ENCODE measurements around the gene N4BP3.

The N4BP3 gene

DNA sequence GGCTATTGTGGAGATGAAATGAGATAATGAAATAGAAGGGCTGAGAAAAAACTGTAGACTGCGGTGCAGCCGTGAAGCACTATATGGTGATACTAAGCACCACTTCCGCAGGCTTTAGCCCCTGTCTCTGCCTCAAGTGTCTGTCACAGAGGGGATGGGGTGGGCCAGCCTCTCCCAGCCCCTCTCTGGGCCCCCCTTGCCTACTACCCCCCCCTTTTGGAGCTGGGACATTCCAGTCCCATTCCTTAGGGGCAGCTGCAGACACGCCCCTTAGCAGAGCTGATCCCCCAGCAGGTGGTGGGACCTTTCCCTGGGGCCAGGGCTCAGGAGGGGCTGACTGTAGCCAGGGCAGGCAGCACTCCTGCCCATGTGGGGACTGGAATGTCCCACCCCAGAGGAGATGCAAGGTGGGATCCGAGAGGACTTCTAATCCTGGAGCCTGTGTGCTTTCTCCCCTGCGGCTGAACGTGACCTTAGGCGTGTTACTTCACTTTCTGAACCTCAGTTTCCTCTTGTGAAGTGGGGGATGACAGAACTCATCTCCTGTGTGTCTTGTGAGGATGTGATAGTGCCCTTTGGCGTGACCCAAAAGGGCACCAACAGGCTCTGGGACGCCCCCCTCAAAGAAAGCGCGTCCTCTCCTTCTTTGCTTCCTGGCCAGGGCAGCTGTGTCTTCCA, 1.9 kb downstream of the N4BP3 start:
- Histone ChIP-seq H3K36me3 (ENCODE audit: control insufficient read depth, insufficient read depth, low read length) (no peaks in the 10 kb centered on the region; the same call in 1 of the 2 replicates), H3K4me3 (replicated peaks; ENCODE audit: low read depth, low read length) (peak overlapping the region; percentile 78)
- no peak for DNase-seq (ENCODE audit: extremely low read depth, insufficient read length)

GRCh38 chr5:178115814-178116142, 2.4 kb downstream of the N4BP3 start:
- Histone ChIP-seq H3K4me3 (replicated peaks; ENCODE audit: low read depth, low read length) (peak overlapping the region; percentile 78), H3K36me3 (ENCODE audit: control insufficient read depth, insufficient read depth, low read length) (no peaks in the 10 kb centered on the region; the same call in 1 of the 2 replicates), H3K27me3 (replicated peaks; ENCODE audit: control insufficient read depth, insufficient read depth, low read length) (no peaks in the 10 kb centered on the region)
- no peak for DNase-seq (ENCODE audit: extremely low read depth, insufficient read length)
- TF ChIP-seq, protein P1, sequence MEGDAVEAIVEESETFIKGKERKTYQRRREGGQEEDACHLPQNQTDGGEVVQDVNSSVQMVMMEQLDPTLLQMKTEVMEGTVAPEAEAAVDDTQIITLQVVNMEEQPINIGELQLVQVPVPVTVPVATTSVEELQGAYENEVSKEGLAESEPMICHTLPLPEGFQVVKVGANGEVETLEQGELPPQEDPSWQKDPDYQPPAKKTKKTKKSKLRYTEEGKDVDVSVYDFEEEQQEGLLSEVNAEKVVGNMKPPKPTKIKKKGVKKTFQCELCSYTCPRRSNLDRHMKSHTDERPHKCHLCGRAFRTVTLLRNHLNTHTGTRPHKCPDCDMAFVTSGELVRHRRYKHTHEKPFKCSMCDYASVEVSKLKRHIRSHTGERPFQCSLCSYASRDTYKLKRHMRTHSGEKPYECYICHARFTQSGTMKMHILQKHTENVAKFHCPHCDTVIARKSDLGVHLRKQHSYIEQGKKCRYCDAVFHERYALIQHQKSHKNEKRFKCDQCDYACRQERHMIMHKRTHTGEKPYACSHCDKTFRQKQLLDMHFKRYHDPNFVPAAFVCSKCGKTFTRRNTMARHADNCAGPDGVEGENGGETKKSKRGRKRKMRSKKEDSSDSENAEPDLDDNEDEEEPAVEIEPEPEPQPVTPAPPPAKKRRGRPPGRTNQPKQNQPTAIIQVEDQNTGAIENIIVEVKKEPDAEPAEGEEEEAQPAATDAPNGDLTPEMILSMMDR (IDR thresholded peaks at IDR 0.05; ENCODE audit: insufficient read depth, low read length, poor library complexity, severe bottlenecking): no peak

More for the DNA sequence above, 1.9 kb downstream of the N4BP3 start:
- TF ChIP-seq, protein P1 (IDR thresholded peaks at IDR 0.05; ENCODE audit: insufficient read depth, low read length, poor library complexity, severe bottlenecking): no peak
- H3K27me3 ChIP-seq (replicated peaks; ENCODE audit: control insufficient read depth, insufficient read depth, low read length): no peaks in the 10 kb centered on the region

DNA sequence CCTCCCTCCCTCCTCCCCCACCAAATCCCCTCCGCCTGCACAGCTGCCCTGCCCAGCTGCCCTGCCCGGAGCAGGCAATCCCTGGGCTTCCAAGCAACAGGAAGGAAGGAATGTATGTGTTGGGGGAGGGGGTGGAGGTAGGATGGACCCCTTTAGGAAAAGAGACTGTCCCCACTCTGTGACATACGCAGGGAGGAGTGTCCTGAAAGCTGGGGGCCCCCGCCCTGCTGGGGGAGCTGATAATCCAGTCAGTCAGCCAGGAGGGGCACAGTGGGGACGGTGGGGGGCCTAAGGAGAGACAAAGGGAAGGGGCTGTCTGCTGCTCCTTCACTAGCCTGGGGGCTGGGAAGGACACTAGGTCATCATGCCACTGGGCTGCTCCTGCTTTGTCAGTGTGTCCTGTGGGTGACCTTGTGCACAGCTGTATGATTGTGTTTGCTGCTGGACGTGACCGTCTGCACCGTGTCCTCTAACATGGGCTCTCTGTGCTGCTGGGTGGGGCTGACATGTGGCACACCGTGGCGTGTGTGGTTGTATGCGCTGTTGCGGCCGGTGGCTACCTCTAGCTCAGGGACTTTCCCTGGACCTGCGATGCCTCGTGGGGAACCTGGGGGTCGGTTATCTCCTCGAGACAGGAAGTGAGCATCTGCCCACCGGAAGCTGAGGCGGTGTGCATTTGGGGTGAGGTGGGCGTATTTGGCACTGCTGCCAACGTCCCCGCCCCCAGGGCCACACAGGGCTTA, 3.0 kb downstream of the N4BP3 start:
- Histone ChIP-seq H3K36me3 (ENCODE audit: control insufficient read depth, insufficient read depth, low read length) (no peaks in the 10 kb centered on the region; the same call in 1 of the 2 replicates), H3K4me3 (replicated peaks; ENCODE audit: low read depth, low read length) (peak overlapping the region; percentile 78), H3K27me3 (replicated peaks; ENCODE audit: control insufficient read depth, insufficient read depth, low read length) (no peaks in the 10 kb centered on the region)
- peak; percentile 83 for DNase-seq (ENCODE audit: extremely low read depth, insufficient read length)
- TF ChIP-seq, protein P1 (IDR thresholded peaks at IDR 0.05; ENCODE audit: insufficient read depth, low read length, poor library complexity, severe bottlenecking): no peak

DNA sequence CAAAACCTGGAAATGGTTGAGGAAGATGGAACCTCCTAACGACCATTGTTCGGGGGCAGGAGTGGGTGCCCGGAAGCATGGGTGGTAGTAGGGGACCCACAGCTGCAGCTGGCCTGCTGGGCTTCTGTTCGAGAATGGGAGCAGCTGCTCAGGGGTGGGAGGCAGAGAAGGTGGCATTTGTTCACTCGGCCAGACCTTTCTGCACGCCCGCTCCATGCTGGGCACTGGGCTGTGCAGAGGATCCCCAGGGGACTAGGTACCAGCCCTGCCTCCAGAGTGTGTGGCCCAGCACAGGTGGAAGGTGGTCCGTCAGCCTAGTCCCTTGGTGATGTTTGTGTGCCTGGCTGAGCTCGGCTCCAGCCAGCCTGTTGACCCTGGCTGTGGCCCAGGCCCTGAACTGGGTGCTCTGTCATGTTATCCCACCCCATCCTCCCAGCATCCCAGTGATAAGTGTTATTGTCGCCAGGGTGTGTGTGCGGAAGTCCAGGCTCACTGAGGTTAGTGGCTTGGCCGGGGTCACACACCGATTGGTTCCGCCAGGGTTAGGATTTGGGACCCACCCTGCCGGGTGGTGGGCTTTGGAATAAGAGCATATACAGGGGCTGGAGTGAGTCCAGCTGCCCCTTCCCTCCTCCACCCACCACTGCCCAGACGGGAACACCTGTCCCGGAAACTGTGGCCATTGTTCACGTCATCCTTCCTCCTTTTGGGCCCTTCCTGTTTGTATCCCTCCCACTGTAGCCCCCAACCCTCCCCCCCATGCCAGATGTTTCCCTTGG, 4.8 kb downstream of the N4BP3 start:
- TF ChIP-seq, protein P1 (IDR thresholded peaks at IDR 0.05; ENCODE audit: insufficient read depth, low read length, poor library complexity, severe bottlenecking): no peak
- no peaks in the 10 kb centered on the region for H3K27me3 ChIP-seq (replicated peaks; ENCODE audit: control insufficient read depth, insufficient read depth, low read length)
- H3K36me3 ChIP-seq (ENCODE audit: control insufficient read depth, insufficient read depth, low read length): peaks cover 5% of the 10 kb centered on the region
- peak; percentile 63 for DNase-seq (ENCODE audit: extremely low read depth, insufficient read length)
- H3K4me3 ChIP-seq (replicated peaks; ENCODE audit: low read depth, low read length): peak overlapping the region; percentile 5; the same call in 1 of the 2 replicates

DNA sequence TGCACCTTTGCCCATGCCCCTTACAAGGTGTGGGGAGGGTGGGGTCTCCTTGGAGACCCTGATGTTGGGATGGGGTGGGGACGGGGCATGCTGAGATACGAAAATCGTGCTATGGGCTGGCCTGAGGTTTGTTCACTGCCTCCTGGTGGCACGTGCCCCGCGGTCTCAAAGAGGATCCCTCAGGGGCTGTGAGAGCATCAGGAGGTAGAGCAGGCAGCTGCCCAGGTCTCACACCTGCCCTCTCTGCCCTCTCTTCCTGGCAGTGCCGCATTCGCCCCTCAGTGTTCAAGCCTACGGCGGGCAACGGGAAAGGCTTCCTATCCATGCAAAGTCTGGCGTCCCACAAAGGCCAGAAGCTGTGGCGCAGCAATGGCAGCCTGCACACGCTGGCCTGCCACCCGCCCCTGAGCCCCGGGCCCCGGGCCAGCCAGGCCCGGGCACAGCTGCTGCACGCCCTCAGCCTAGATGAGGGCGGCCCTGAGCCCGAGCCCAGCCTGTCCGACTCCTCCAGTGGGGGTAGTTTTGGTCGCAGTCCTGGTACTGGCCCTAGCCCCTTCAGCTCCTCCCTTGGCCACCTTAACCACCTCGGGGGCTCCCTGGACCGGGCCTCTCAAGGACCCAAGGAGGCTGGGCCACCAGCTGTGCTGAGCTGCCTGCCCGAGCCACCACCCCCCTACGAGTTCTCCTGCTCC, 6.7 kb downstream of the N4BP3 start:
- TF ChIP-seq, protein P1 (IDR thresholded peaks at IDR 0.05; ENCODE audit: insufficient read depth, low read length, poor library complexity, severe bottlenecking): no peak
- Histone ChIP-seq H3K36me3 (ENCODE audit: control insufficient read depth, insufficient read depth, low read length) (peaks cover 5% of the 10 kb centered on the region), H3K27me3 (replicated peaks; ENCODE audit: control insufficient read depth, insufficient read depth, low read length) (no peaks in the 10 kb centered on the region), H3K4me3 (replicated peaks; ENCODE audit: low read depth, low read length) (no peak overlapping the region)
- DNase-seq (ENCODE audit: extremely low read depth, insufficient read length): no peak

Data from GM06990 (cell line).